DND-41 (cell line): ENCODE data around the gene VWF.

Source experiments
- ATAC-seq: fragments of 200-7000 bp; cut with Tn5 transposase; 3 replicates; pipeline ENCODE4 v1.9.1; 2021; ENCODE audit warnings: low read depth; ENCODE audit not compliant: insufficient read depth
- DNase-seq: peaks from one replicate; pipeline ENCODE4 v3.0.0-alpha.2; 2020
- H2AFZ ChIP-seq: 2 replicates; pipeline ENCODE4 v1.6.0; 2012; ENCODE audit warnings: low read depth, low read length
- H3K27ac ChIP-seq: 2 replicates; pipeline ENCODE4 v1.5.1; 2012; ENCODE audit warnings: low read length, inconsistent platforms
- H3K27me3 ChIP-seq: fragments of 200-600 bp; sonication (generic); 2 replicates; pipeline ENCODE4 v1.6.0; 2012; ENCODE audit warnings: low read length, mild to moderate bottlenecking, inconsistent platforms; ENCODE audit not compliant: insufficient read depth, poor library complexity
- H3K36me3 ChIP-seq: 2 replicates; pipeline ENCODE4 v1.5.1; 2012; ENCODE audit warnings: low read length, inconsistent platforms; ENCODE audit not compliant: insufficient read depth
- H3K4me1 ChIP-seq: 2 replicates; pipeline ENCODE4 v1.5.1; 2012; ENCODE audit warnings: mild to moderate bottlenecking, low read length; ENCODE audit not compliant: insufficient read depth
- H3K4me2 ChIP-seq: 2 replicates; pipeline ENCODE4 v1.6.0; 2012; ENCODE audit warnings: mild to moderate bottlenecking, moderate library complexity, low read length, inconsistent platforms; ENCODE audit not compliant: insufficient read depth
- H3K4me3 ChIP-seq, 2 experiments: fragments of 200-600 bp in 1 of 2; shearing (Covaris generic) in 1 of 2; 2 replicates each; pipeline ENCODE4 v1.5.1; 2012 to 2016; ENCODE audit warnings: inconsistent platforms in 2 of 2, low read length in 2 of 2, mild to moderate bottlenecking in 2 of 2, low read depth in 1 of 2, moderate library complexity in 1 of 2
- H3K79me2 ChIP-seq: 2 replicates; pipeline ENCODE4 v1.6.0; 2012; ENCODE audit warnings: low read length, inconsistent platforms; ENCODE audit not compliant: insufficient read depth
- H3K9ac ChIP-seq: 2 replicates; pipeline ENCODE4 v1.6.0; 2012; ENCODE audit warnings: low read depth, mild to moderate bottlenecking, inconsistent platforms, low read length, moderate library complexity
- H3K9me3 ChIP-seq: 2 replicates; pipeline ENCODE4 v1.5.1; 2012; ENCODE audit warnings: low read length, moderate library complexity, mild to moderate bottlenecking, inconsistent platforms; ENCODE audit not compliant: insufficient read depth, severe bottlenecking
- H4K20me1 ChIP-seq: 2 replicates; pipeline ENCODE4 v1.6.0; 2012; ENCODE audit warnings: low read length; ENCODE audit not compliant: insufficient read depth
- EZH2 ChIP-seq: IDR thresholded peaks from 3 replicates; pipeline ENCODE4 v1.6.1; 2012; ENCODE audit warnings: borderline replicate concordance, low read depth, mild to moderate bottlenecking, moderate library complexity, low read length, inconsistent platforms; ENCODE audit not compliant: severe bottlenecking
- TF ChIP-seq, protein P1 (sequence below): IDR thresholded peaks from 2 replicates; pipeline ENCODE4 v1.5.1; 2012; ENCODE audit warnings: borderline replicate concordance, low read length, moderate library complexity, mild to moderate bottlenecking; ENCODE audit not compliant: poor library complexity, severe bottlenecking; ENCODE audit errors: extremely low read depth

VWF gene

GRCh38 chr12:6071589-6071988 is 52.9 kb downstream of the VWF start:
- Histone ChIP-seq H3K27ac (no peak overlapping the region), H2AFZ (no peak overlapping the region), H3K4me2 (no peak overlapping the region), H3K36me3 (no peaks in the 10 kb centered on the region), H3K9ac (no peak overlapping the region), H3K4me1 (no peaks in the 10 kb centered on the region), H4K20me1 (peaks cover 6% of the 10 kb centered on the region; the same call in 1 of the 2 replicates), H3K79me2 (no peaks in the 10 kb centered on the region), H3K27me3 (peaks cover 52% of the 10 kb centered on the region), H3K9me3 (no peaks in the 10 kb centered on the region), H3K4me3 (no peak overlapping the region)
- no peak for DNase-seq
- ATAC-seq, result no peak
- TF ChIP-seq, protein P1, sequence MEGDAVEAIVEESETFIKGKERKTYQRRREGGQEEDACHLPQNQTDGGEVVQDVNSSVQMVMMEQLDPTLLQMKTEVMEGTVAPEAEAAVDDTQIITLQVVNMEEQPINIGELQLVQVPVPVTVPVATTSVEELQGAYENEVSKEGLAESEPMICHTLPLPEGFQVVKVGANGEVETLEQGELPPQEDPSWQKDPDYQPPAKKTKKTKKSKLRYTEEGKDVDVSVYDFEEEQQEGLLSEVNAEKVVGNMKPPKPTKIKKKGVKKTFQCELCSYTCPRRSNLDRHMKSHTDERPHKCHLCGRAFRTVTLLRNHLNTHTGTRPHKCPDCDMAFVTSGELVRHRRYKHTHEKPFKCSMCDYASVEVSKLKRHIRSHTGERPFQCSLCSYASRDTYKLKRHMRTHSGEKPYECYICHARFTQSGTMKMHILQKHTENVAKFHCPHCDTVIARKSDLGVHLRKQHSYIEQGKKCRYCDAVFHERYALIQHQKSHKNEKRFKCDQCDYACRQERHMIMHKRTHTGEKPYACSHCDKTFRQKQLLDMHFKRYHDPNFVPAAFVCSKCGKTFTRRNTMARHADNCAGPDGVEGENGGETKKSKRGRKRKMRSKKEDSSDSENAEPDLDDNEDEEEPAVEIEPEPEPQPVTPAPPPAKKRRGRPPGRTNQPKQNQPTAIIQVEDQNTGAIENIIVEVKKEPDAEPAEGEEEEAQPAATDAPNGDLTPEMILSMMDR, result no peak
- no peak for TF ChIP-seq EZH2

- ATAC-seq, result no peak
- Histone ChIP-seq H3K4me2 (no peak overlapping the region), H2AFZ (no peak overlapping the region), H3K4me1 (no peaks in the 10 kb centered on the region), H3K36me3 (no peaks in the 10 kb centered on the region), H3K27ac (no peak overlapping the region), H4K20me1 (peaks cover 10% of the 10 kb centered on the region; the same call in 1 of the 2 replicates), H3K9ac (no peak overlapping the region), H3K79me2 (no peaks in the 10 kb centered on the region), H3K27me3 (peaks cover 52% of the 10 kb centered on the region), H3K4me3 (no peak overlapping the region), H3K9me3 (no peaks in the 10 kb centered on the region)
- no peak for DNase-seq
- TF ChIP-seq, protein P1, result no peak
- TF ChIP-seq EZH2, result no peak
Measured at GRCh38 chr12:6070472-6071257, 53.8 kb downstream of the VWF start.

DNA sequence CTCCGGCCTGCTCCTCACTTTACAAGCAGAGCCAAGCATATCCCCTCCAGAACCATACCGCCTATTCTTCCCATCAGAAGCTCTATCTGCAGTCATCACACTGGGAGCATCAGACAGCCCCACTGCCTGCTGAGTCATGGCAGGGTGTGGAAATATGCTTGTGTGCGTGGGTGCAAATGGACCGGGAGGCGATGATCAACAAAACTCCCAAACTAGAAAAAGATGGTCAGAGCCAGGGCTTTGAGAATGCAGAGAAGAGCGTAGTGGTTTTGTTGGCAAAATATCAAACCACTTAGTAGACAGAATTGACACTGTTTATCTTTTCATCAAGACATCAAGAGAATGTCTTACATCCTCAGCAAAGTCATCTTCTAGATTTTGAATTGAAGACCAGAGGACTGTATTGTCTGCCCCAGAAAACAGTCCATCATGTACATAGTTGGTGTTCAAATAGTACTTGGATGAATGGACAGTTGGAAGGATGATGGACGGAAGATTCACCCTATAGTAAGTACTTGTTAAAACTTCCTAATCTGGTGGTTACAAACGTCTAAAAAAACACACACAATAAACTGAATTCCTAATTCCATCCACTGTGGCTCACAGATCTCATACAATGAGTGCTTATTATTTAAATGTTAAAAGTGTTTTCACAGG is 54.9 kb downstream of the VWF start:
- Histone ChIP-seq H3K4me1 (no peaks in the 10 kb centered on the region), H3K4me2 (no peak overlapping the region), H3K9ac (no peak overlapping the region), H3K79me2 (no peaks in the 10 kb centered on the region), H3K4me3 (no peak overlapping the region), H3K36me3 (no peaks in the 10 kb centered on the region), H3K27me3 (peaks cover 44% of the 10 kb centered on the region), H4K20me1 (peaks cover 9% of the 10 kb centered on the region; the same call in 1 of the 2 replicates), H3K27ac (no peak overlapping the region), H3K9me3 (no peaks in the 10 kb centered on the region), H2AFZ (no peak overlapping the region)
- DNase-seq (no peak), ATAC-seq (peak; percentile 44; the same call in 1 of the 3 replicates)
- TF ChIP-seq, protein P1, result no peak
- TF ChIP-seq EZH2, result no peak
